Ascending aorta (tissue), 2 donors: ENCODE measurements around the gene SRRM1. TPM values are rescaled to one million over a fixed set of nuclear protein-coding genes. Genes with fewer than 3 reads are reported as not detected.
"Not testable (repeated sequence)": the region's sequence is repeated elsewhere in the genome, so short reads cannot be mapped to it uniquely, and the experiment has no call there.

ENCODE experiments used
- DNase-seq, 2 donors: peaks; one replicate each; pipeline ENCODE4 v3.0.0-alpha.2; 2019; ENCODE audit warnings: low spot score in 2 of 2
- H3K27ac ChIP-seq, 2 donors: fragments of 200-600 bp; sonication (generic); one replicate each; pipeline ENCODE4 v1.5.1; 2016 to 2017; ENCODE audit warnings: mild to moderate bottlenecking in 1 of 2
- H3K27me3 ChIP-seq: fragments of 200-600 bp; sonication (generic); one replicate; pipeline ENCODE4 v1.5.1; 2017
- H3K36me3 ChIP-seq, 2 donors: fragments of 200-600 bp; sonication (generic); one replicate each; pipeline ENCODE4 v1.5.1; 2016
- H3K4me1 ChIP-seq, 2 donors: fragments of 200-600 bp; sonication (generic); one replicate each; pipeline ENCODE4 v1.5.1; 2016 to 2017; ENCODE audit warnings: mild to moderate bottlenecking in 1 of 2
- H3K4me3 ChIP-seq, 2 donors: fragments of 200-600 bp; sonication (generic); one replicate each; pipeline ENCODE4 v1.5.1; 2016 to 2017; ENCODE audit warnings: mild to moderate bottlenecking in 1 of 2
- H3K9me3 ChIP-seq, 2 donors: fragments of 200-600 bp; sonication (generic); one replicate each; pipeline ENCODE4 v1.5.1; 2016
- CTCF ChIP-seq, 3 experiments: fragments of 200-600 bp in 2 of 3; fragments of 450-650 bp in 1 of 3; sonication (generic) in 2 of 3; IDR thresholded peaks; one replicate each; pipeline ENCODE4 v1.5.1; 2016 to 2019; ENCODE audit warnings: antibody characterized with exemption in 3 of 3, mild to moderate bottlenecking in 1 of 3, moderate library complexity in 1 of 3
- intact Hi-C: fragments of 100-400 bp; cut with DNase I; formaldehyde crosslinking; loops from one replicate; pipeline ENCODE4 v1.15.1; 2023
- total RNA-seq: library from RNA; depleted of rRNA; stranded (reverse); fragments of >200 nt; gene quantifications from one replicate; pipeline ENCODE4 v1.1.0, GENCODE V29; 2016

SRRM1 gene
- total RNA-seq, 1 donor from 2014 or later: 90.5 TPM

GRCh38 chr1:24666794-24667193 lies 23.7 kb downstream of the SRRM1 start:
- intact Hi-C loops: no loop called here
- peaks cover 95 to 99% of the 10 kb centered on the region in 2 donors for H3K36me3 ChIP-seq

GRCh38 chr1:24671372-24671771 lies 28.3 kb downstream of the SRRM1 start:
- H3K27me3 ChIP-seq, intact Hi-C loops, H3K4me3 ChIP-seq, DNase-seq, H3K9me3 ChIP-seq, H3K4me1 ChIP-seq, H3K27ac ChIP-seq: not testable (repeated sequence)
- peaks cover 81 to 90% of the 10 kb centered on the region in 2 donors for H3K36me3 ChIP-seq

More at GRCh38 chr1:24666794-24667193, 23.7 kb downstream of the SRRM1 start:
- H3K4me1 ChIP-seq: no peaks in the 10 kb centered on the region
- H3K27me3 ChIP-seq: no peaks in the 10 kb centered on the region
- DNase-seq: no peak
- H3K27ac ChIP-seq: no peak overlapping the region
- no peak overlapping the region for H3K4me3 ChIP-seq
- H3K9me3 ChIP-seq: no peaks in the 10 kb centered on the region
- TF ChIP-seq CTCF (IDR thresholded peaks at IDR 0.05): no peak

GRCh38 chr1:24672686-24673085 lies 29.6 kb downstream of the SRRM1 start:
- DNase-seq, H3K4me1 ChIP-seq, H3K9me3 ChIP-seq, H3K27me3 ChIP-seq, intact Hi-C loops, H3K27ac ChIP-seq, H3K4me3 ChIP-seq: not testable (repeated sequence)
- peaks cover 67 to 77% of the 10 kb centered on the region in 2 donors for H3K36me3 ChIP-seq

GRCh38 chr1:24673341-24673740 lies 30.2 kb downstream of the SRRM1 start:
- H3K27ac ChIP-seq: no peak overlapping the region
- peaks cover 62 to 71% of the 10 kb centered on the region in 2 donors for H3K36me3 ChIP-seq
- intact Hi-C loops: no loop called here

GRCh38 chr1:24678421-24678820 lies 35.3 kb downstream of the SRRM1 start:
- H3K4me3 ChIP-seq, DNase-seq, H3K9me3 ChIP-seq, H3K27me3 ChIP-seq, H3K4me1 ChIP-seq, intact Hi-C loops, H3K27ac ChIP-seq: not testable (repeated sequence)
- peaks cover 21 to 23% of the 10 kb centered on the region in 2 donors for H3K36me3 ChIP-seq

More at GRCh38 chr1:24673341-24673740, 30.2 kb downstream of the SRRM1 start:
- no peaks in the 10 kb centered on the region for H3K27me3 ChIP-seq
- H3K9me3 ChIP-seq: no peaks in the 10 kb centered on the region
- no peak for DNase-seq
- H3K4me1 ChIP-seq: no peaks in the 10 kb centered on the region
- H3K4me3 ChIP-seq: no peak overlapping the region
- no peak for TF ChIP-seq CTCF (IDR thresholded peaks at IDR 0.05)

GRCh38 chr1:24679725-24680124 lies 36.6 kb downstream of the SRRM1 start:
- intact Hi-C loops: no loop called here
- H3K9me3 ChIP-seq: no peaks in the 10 kb centered on the region
- no peaks in the 10 kb centered on the region for H3K4me1 ChIP-seq
- TF ChIP-seq CTCF (IDR thresholded peaks at IDR 0.05): no peak
- H3K27ac ChIP-seq: no peak overlapping the region
- no peaks in the 10 kb centered on the region for H3K27me3 ChIP-seq
- peaks cover 9 to 10% of the 10 kb centered on the region in 2 donors for H3K36me3 ChIP-seq
- no peak overlapping the region for H3K4me3 ChIP-seq
- DNase-seq: no peak

- Histone ChIP-seq H3K4me3 (no peak overlapping the region), H3K4me1 (no peaks in the 10 kb centered on the region), H3K9me3 (no peaks in the 10 kb centered on the region), H3K27ac (no peak overlapping the region), H3K27me3 (no peaks in the 10 kb centered on the region), H3K36me3 (no peaks in the 10 kb centered on the region)
- TF ChIP-seq CTCF (IDR thresholded peaks at IDR 0.05): no peak
- no peak for DNase-seq
- intact Hi-C loops: no loop called here
Measured at GRCh38 chr1:24683713-24684162, 40.6 kb downstream of the SRRM1 start.
